HEK293T (cell line): ENCODE results near the gene NCDN.

Experiments
- ARNT ChIP-seq: fragments of 450-650 bp; IDR thresholded peaks from 2 replicates; pipeline ENCODE4 v1.6.1; 2017; ENCODE audit warnings: mild to moderate bottlenecking
- BHLHE40 ChIP-seq: fragments of 450-650 bp; IDR thresholded peaks from 2 replicates; pipeline ENCODE4 v1.6.1; 2016; ENCODE audit warnings: mild to moderate bottlenecking, moderate library complexity, borderline replicate concordance
- CTBP1 ChIP-seq: fragments of 450-650 bp; IDR thresholded peaks from 2 replicates; pipeline ENCODE4 v1.6.1; 2016; ENCODE audit warnings: borderline replicate concordance
- ELF4 ChIP-seq: fragments of 450-650 bp; IDR thresholded peaks from 2 replicates; pipeline ENCODE4 v1.6.1; 2017; ENCODE audit warnings: antibody characterized with exemption
- FOXA1 ChIP-seq: fragments of 450-650 bp; IDR thresholded peaks from 2 replicates; pipeline ENCODE4 v1.6.1; 2016; ENCODE audit warnings: mild to moderate bottlenecking
- FOXK2 ChIP-seq: fragments of 450-650 bp; IDR thresholded peaks from 2 replicates; pipeline ENCODE4 v1.6.1; 2016; ENCODE audit warnings: mild to moderate bottlenecking
- FOXM1 ChIP-seq: fragments of 450-650 bp; IDR thresholded peaks from 2 replicates; pipeline ENCODE4 v1.6.1; 2017; ENCODE audit warnings: mild to moderate bottlenecking, borderline replicate concordance
- HDGF ChIP-seq: fragments of 450-650 bp; IDR thresholded peaks from 2 replicates; pipeline ENCODE4 v1.6.1; 2017; ENCODE audit warnings: antibody characterized with exemption, borderline replicate concordance
- LEF1 ChIP-seq: fragments of 450-650 bp; IDR thresholded peaks from 2 replicates; pipeline ENCODE4 v1.6.1; 2017; ENCODE audit warnings: mild to moderate bottlenecking, borderline replicate concordance
- SP1 ChIP-seq: fragments of 450-650 bp; IDR thresholded peaks from 2 replicates; pipeline ENCODE4 v1.6.1; 2017
- SUZ12 ChIP-seq: fragments of 450-650 bp; IDR thresholded peaks from 2 replicates; pipeline ENCODE4 v1.6.1; 2016; ENCODE audit warnings: mild to moderate bottlenecking
- TARDBP ChIP-seq: fragments of 450-650 bp; IDR thresholded peaks from 2 replicates; pipeline ENCODE4 v1.6.1; 2016

DNA sequence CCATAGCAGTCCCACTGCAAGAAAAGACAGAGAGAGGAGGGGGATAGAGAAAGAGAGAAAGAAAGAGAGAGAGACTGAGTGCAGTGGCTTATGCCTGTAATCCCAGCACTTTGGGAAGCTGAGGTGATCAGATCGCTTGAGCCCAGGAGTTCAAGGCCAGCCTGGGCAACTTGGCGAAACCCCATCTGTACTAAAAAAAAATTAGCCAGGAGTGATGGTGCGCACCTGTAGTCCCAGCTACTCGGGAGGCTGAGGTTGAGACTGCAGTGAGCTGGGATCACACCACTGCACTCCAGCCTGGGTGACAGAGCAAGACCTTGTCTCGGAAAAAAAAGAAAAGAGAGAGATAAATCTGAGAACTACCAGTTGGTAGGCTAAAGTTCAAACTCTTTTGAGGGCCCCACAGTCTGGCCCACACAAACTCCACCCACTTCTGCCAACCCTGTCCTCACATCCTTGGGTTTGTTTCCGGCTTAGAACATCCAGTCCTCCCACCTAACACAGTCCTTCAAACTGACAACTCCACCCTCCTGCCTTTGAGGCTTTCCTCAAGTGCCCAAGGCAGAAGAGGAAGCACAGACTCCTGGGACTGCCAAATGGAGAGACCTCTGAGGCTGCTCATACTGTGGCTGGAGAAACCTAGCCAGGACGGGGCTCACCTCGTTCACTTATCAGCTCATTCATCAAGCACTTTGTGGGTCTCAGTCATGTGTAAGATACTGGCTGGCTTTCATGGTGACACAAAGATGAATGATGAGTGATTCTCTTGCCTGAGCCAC lies 35.6 kb downstream of the NCDN start:
- no peak for TF ChIP-seq SUZ12
- TF ChIP-seq FOXM1, result no peak
- no peak for TF ChIP-seq HDGF
- TF ChIP-seq TARDBP, result no peak
- no peak for TF ChIP-seq SP1
- no peak for TF ChIP-seq LEF1
- no peak for TF ChIP-seq FOXA1
- TF ChIP-seq ELF4, result no peak
- no peak for TF ChIP-seq BHLHE40
- TF ChIP-seq CTBP1, result no peak
- no peak for TF ChIP-seq ARNT
- TF ChIP-seq FOXK2, result no peak
